ENCODE measurements around the gene OMG. TPM values are rescaled to one million over a fixed set of nuclear protein-coding genes. Genes with fewer than 3 reads are reported as not detected.
"Not testable (repeated sequence)": the region's sequence is repeated elsewhere in the genome, so short reads cannot be mapped to it uniquely, and the experiment has no call there.

Gene OMG
- total and polyA plus RNA-seq, 2 experiments from 2014 or later, result 0.94 TPM; not detected in 1

DNA sequence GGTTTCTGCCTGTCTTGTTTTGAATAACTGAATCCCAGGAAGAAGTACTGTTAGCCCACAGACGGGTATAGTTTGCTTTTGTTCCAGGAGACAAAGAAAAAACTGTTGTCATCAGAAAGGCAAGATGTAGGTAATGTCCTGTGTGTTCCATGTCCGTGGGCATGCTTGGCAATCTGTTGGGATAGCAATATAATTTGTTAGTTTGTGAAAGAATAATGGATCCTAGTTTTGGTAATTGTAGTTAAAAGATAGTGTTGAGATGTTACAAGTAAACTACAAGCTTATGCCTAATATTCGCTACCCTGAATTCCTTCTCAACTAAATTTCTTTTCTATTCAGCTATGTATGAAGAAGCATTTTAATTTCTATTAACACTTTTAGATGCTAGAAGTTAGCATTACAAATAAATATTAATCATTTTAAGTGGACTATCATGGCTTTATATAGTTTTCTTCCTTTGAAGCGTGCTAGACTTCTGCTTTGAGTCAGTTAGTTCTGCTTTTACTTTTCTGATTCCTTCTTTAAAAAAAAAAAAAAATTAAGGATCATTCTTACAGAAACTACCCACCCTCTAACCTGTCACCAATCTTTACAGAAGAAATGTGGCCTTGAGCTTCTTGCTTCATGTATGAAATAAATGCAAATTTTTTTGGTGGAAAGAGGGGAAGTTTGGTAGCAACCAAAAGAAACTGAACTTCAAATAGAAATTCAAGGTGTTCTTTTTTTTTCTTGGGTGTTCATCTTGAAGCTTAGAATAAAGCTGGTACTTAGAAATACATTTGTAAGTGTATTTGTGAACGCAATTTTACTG is 22.0 kb upstream of the OMG start:
- DNase-seq (ENCODE audit: low read depth in 1 of 2, low spot score in 1 of 2), result no peak
- H3K36me3 ChIP-seq, result no peaks in the 10 kb centered on the region
- no peak overlapping the region for H3K4me3 ChIP-seq
- H3K27ac ChIP-seq, result peak overlapping the region; percentile 13
- no peaks in the 10 kb centered on the region for H3K27me3 ChIP-seq
- H3K4me1 ChIP-seq (ENCODE audit: low read depth), result no peaks in the 10 kb centered on the region
- no peaks in the 10 kb centered on the region for H3K9me3 ChIP-seq (ENCODE audit: low read depth)
- TF ChIP-seq CTCF (IDR thresholded peaks at IDR 0.05; ENCODE audit: low read depth, low read length), result no peak

DNA sequence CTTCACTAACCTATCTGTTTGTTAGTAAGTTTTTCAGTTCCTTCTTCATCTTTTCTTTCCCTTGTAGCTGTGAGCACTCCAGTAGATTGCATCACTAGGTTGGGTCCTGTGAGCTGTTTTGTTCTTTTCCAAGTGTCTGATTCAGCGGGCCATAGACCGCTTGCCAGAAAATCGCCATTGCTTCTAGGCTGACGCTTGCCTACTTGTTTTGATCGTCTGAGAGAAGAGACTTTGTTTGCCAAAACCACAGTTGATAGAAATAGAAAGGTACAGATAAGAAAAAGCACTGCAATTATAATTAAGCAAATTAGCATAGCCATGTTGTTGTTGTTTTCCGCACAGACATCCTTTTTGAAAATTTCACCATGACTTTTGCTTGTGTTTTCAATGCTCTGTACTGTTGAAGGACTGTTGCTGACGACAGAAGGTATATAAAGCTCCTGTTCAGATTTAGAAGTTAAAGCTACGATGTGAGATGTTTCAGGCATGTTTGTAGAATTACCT is 21.3 kb upstream of the OMG start:
- no peak overlapping the region for H3K4me3 ChIP-seq
- peak overlapping the region; percentile 13 for H3K27ac ChIP-seq
- H3K27me3 ChIP-seq, result no peaks in the 10 kb centered on the region
- no peak for TF ChIP-seq CTCF (IDR thresholded peaks at IDR 0.05; ENCODE audit: low read depth, low read length)
- H3K9me3 ChIP-seq (ENCODE audit: low read depth), result no peaks in the 10 kb centered on the region
- peak in 1 of 2 donors; percentile 95 for DNase-seq (ENCODE audit: low read depth in 1 of 2, low spot score in 1 of 2)
- no peaks in the 10 kb centered on the region for H3K36me3 ChIP-seq
- H3K4me1 ChIP-seq (ENCODE audit: low read depth), result no peaks in the 10 kb centered on the region

DNA sequence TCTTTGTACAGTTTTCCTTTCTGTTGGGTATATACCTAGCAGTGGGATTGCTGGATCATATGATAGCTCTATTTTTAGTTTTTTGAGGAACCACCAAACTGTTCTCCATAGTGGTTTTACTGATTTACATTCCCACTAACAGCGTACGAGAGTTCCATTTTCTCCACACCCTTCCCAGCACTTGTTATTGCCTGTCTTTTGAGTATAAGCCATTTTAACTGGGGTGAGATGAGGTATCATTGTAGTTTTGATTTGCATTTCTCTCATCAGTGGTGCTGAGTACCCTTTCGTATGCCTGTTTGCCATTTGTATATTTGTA is 17.7 kb upstream of the OMG start:
- DNase-seq (ENCODE audit: low read depth in 1 of 2, low spot score in 1 of 2), result no peak
- H3K27me3 ChIP-seq, result no peaks in the 10 kb centered on the region
- no peak for TF ChIP-seq CTCF (IDR thresholded peaks at IDR 0.05; ENCODE audit: low read depth, low read length)
- H3K4me1 ChIP-seq (ENCODE audit: low read depth), result no peaks in the 10 kb centered on the region
- no peaks in the 10 kb centered on the region for H3K9me3 ChIP-seq (ENCODE audit: low read depth)
- no peaks in the 10 kb centered on the region for H3K36me3 ChIP-seq
- H3K27ac ChIP-seq, result no peak overlapping the region
- H3K4me3 ChIP-seq, result no peak overlapping the region

DNA sequence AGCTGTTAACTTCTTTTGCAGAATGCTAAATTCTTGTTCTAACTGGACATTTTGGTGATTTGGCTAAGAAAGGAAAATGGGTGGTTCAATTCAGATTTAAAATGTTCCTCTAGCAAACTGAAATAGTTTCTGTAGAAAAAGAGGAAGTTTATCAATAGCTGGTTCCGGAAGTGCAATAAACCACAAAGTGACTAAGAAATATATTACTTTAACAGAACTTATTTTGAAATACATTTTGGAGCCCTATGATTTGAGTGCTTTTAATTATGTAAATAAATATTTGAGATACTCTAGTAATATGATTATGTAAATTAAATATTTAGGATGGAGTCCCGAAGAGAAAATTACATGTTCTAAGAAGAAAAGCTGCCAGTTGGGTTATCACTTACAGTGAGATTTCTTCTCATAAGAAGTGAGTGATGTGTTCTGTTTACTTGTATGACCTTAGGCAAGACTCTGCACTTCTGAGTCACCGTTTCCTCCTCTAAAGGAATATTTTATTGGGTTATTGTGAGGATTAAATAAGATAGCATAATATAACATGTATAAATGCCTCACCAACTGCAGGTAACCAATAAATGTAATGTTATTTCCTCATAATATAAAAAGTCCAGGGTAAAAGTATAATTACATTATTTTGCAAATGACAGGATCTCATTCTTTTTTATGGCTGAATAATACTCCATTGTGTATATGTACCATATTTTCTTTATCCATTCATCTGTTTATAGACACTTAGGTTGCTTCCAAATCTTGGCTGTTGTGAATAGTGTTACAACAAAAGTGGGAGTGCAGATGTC is 17.1 kb upstream of the OMG start, which contains the start of gene EVI2B:
EVI2B (minus strand) TSS at position 73 of the 800 bp plus-strand sequence. CDS start 8,445 bp downstream, outside the sequence.
- Histone ChIP-seq H3K9me3 (ENCODE audit: low read depth) (no peaks in the 10 kb centered on the region), H3K36me3 (no peaks in the 10 kb centered on the region), H3K27me3 (no peaks in the 10 kb centered on the region), H3K4me1 (ENCODE audit: low read depth) (peaks cover 1% of the 10 kb centered on the region), H3K27ac (no peak within 1 kb of the TSS), H3K4me3 (no peak within 1 kb of the TSS)
- TF ChIP-seq CTCF (IDR thresholded peaks at IDR 0.05; ENCODE audit: low read depth, low read length), result no peak
- peak in 1 of 2 donors; percentile 75 for DNase-seq (ENCODE audit: low read depth in 1 of 2, low spot score in 1 of 2)

DNA sequence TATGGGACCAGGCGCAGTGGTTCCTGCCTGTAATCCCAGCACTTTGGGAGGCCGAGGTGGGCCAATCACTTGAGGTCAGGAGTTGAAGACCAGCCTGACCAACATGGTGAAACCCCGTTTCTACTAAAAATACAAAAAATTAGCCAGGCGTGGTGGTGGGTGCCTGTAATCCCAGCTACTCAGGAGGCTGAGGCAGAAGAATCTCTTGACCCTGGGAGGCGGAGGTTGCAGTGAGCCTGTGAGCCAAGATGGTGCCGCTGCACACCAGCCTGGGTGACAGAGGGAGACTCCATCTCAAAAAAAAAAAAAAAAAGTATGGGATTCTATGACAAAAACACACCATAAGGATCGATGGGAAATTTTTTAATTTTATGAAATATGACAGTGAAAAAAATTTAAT is 15.2 kb upstream of the OMG start:
- H3K27ac ChIP-seq; H3K4me1 ChIP-seq (ENCODE audit: low read depth); H3K36me3 ChIP-seq; H3K9me3 ChIP-seq (ENCODE audit: low read depth); H3K4me3 ChIP-seq; DNase-seq (ENCODE audit: low read depth in 1 of 2, low spot score in 1 of 2); H3K27me3 ChIP-seq: not testable (repeated sequence)

GRCh38 chr17:31311526-31311925 is 14.5 kb upstream of the OMG start:
- Histone ChIP-seq H3K36me3 (no peaks in the 10 kb centered on the region), H3K9me3 (ENCODE audit: low read depth) (no peaks in the 10 kb centered on the region), H3K27me3 (no peaks in the 10 kb centered on the region), H3K27ac (no peak overlapping the region), H3K4me3 (no peak overlapping the region), H3K4me1 (ENCODE audit: low read depth) (peaks cover 6% of the 10 kb centered on the region)
- DNase-seq (ENCODE audit: low read depth in 1 of 2, low spot score in 1 of 2), result no peak
- no peak for TF ChIP-seq CTCF (IDR thresholded peaks at IDR 0.05; ENCODE audit: low read depth, low read length)

Measured in cardiac muscle cell (in vitro differentiated cells and primary cell).